Measurements from ENCODE around the gene DGKH.

Gene DGKH

GRCh38 chr13:42164557-42165125, 116.2 kb downstream of the DGKH start:
- TF ChIP-seq ZNF274 (IDR thresholded peaks at IDR 0.05; ENCODE audit: low read depth, low read length): no peak
- H3K4me3 ChIP-seq (ENCODE audit: low read length): no peak overlapping the region

GRCh38 chr13:42168496-42168895, 120.0 kb downstream of the DGKH start:
- no peak overlapping the region for H3K4me3 ChIP-seq (ENCODE audit: low read length)
- TF ChIP-seq ZNF274 (IDR thresholded peaks at IDR 0.05; ENCODE audit: low read depth, low read length): no peak

GRCh38 chr13:42170029-42170428, 121.6 kb downstream of the DGKH start:
- no peak overlapping the region for H3K4me3 ChIP-seq (ENCODE audit: low read length)
- TF ChIP-seq ZNF274 (IDR thresholded peaks at IDR 0.05; ENCODE audit: low read depth, low read length): no peak

- H3K4me3 ChIP-seq (ENCODE audit: low read length): no peak overlapping the region
- TF ChIP-seq ZNF274 (IDR thresholded peaks at IDR 0.05; ENCODE audit: low read depth, low read length): no peak
Observed at GRCh38 chr13:42173789-42174343, 125.4 kb downstream of the DGKH start.

DNA sequence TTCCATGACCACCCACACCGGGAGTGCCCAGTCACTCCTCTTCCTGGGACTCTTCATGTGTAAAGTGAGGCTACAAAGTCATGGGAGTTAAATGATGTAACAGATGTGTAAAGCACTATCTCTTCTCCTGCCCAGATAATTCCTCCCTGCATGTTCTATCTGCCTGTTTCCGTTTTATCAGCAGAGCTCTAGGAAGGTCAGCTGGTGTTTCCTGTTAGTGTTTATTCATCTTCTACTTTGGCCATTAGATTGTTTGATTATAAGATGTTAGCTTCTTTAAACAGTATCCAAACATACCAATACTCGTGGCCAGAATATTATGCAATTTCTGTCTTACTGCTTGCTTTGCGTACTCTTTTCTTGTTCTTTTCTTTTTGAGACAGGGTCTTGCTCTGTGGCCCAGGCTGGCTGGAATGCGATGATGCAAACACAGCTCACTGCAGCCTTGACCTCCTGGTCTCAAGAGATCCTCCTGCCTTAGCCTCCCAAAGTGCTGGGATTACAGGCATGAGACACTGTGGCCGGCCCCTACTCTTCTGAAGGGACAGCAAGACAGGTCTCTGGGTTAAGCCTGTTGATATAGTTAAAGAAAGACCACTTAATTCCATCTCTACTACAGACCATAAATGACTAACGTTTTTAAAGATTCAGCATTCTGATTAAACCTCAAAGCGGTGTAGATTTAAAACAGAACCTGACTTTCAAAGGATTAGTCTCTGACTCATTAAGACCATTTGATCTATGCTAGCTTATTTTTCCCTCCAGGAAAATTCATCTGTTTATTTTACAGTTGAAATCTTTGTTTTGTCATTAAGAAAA, 126.1 kb downstream of the DGKH start:
- TF ChIP-seq ZNF274 (IDR thresholded peaks at IDR 0.05; ENCODE audit: low read depth, low read length): no peak
- H3K4me3 ChIP-seq (ENCODE audit: low read length): no peak overlapping the region

DNA sequence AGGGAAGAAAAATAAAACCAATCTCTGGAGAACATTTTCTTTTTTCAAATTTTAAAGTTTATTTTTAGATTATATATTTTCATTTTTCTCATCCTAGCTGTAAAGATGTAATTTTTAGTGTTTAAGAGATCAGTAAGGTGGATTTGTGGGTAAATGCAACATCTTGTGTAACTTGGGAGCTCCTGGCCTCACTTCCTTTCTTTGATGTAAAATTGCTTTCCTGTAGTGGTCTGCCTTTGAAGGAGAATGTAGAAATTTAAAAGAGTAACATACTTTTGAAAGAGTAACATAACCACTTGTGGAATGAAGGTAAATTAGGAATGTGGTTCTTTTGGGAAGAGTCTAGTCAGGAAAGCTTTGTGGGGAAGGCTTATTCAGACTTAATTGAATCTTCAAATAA, 127.8 kb downstream of the DGKH start:
- H3K4me3 ChIP-seq (ENCODE audit: low read length): no peak overlapping the region
- no peak for TF ChIP-seq ZNF274 (IDR thresholded peaks at IDR 0.05; ENCODE audit: low read depth, low read length)

DNA sequence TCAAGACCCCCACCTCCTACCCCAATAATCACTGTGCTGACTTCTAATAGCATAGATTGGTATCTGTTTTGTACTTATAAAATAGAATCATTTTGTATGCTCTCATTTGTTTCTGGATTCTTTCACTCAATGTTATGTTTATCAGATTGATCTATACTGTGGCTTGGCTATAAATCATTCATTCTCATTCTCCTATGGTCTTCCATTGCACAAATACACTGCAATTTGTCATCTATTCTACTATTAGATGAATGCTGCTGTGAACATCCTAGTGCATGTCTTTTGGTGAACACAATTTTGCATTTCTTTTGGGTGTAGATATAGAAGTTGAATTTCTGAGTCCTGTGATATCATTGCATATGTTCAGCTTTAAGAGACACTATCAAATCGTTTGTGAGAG, 128.7 kb downstream of the DGKH start:
- TF ChIP-seq ZNF274 (IDR thresholded peaks at IDR 0.05; ENCODE audit: low read depth, low read length): no peak
- no peak overlapping the region for H3K4me3 ChIP-seq (ENCODE audit: low read length)

DNA sequence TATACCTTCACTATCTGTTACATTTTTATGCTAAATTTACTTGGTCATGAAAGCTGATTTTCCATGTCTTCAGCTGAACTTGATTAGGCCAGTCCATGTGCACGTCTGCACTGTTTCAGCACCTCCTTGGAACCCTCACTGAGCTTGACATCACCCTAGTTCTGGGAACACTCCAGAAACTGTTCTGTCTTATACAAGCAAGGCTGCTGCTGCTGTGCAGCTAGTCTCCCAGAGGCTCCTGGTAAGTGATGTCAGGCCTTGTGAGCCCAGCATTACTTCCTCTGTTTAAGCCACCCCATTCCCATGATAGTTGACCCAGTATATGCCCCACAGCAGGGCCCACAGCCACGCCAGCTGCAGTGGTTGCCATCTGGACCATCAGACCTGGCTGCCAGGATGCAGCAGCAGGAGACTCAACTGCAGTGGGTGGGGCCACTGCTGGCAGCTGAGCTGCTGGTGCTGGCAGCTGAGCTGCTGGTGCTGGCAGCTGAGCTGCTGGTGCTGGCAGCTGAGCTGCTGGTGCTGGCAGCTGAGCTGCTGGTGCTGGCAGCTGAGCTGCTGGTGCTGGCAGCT, 133.0 kb downstream of the DGKH start:
- H3K4me3 ChIP-seq (ENCODE audit: low read length): no peak overlapping the region

DNA sequence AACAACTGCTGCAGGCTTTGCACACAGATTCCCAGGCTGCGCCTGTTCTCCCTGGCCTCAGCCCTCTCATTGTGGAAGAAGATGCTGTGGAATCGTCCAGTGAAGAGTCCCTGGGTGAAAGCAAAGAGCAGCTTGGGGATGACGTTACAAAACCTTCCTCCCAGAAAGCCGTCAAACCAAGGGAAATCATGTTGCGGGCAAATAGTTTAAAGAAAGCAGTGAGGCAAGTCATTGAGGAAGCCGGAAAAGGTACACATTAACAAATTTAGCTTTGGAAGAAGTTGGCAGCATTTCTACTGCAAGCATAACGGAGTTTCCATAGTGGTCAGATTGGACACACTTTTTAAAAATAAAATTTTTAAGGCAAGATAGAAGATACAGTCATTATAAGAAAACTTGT, 140.6 kb downstream of the DGKH start:
- TF ChIP-seq ZNF274 (IDR thresholded peaks at IDR 0.05; ENCODE audit: low read depth, low read length): no peak

More for the DNA sequence above, 133.0 kb downstream of the DGKH start:
- TF ChIP-seq ZNF274 (IDR thresholded peaks at IDR 0.05; ENCODE audit: low read depth, low read length): no peak

DNA sequence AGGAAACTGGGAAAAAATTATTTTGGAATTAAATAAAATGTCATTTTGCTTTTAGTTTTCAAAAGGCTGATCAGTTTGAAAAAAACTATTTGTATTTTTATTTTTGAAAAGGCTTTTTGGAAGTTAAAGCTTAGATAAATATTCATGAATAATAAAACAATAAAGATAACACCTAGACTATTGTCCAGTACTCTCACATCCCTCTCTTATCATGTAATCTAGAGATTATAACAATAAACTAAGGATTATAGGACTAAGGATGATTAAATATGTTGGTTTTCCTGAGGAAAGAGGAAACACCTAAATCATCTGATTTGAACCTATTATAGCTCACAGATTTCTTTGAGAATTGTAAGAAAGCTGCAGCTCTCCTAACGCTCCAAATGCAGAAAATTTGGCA, 142.1 kb downstream of the DGKH start:
- H3K4me3 ChIP-seq (ENCODE audit: low read length): no peak overlapping the region
- no peak for TF ChIP-seq ZNF274 (IDR thresholded peaks at IDR 0.05; ENCODE audit: low read depth, low read length)

More for the DNA sequence above, 140.6 kb downstream of the DGKH start:
- no peak overlapping the region for H3K4me3 ChIP-seq (ENCODE audit: low read length)

- no peak for TF ChIP-seq ZNF274 (IDR thresholded peaks at IDR 0.05; ENCODE audit: low read depth, low read length)
- H3K4me3 ChIP-seq (ENCODE audit: low read length): no peak overlapping the region
Observed at GRCh38 chr13:42211704-42212464, 163.4 kb downstream of the DGKH start.

DNA sequence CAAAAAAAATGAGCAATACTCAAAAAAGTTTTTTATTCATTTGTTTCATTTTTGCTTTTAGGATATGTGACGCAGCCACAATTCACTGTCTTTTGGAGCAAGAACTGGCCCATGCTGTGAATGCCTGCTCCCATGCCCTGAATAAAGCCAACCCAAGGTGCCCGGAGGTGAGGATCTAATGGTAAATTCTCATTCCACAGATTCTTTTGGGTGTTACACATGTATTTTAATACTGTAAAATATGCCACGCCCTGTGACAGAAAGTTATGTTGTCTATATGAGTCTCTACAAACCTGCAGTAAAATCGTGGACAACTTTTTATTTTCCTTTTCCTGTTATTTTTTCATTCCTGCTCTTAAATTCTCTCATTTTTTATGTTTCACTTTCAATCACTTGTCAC, 166.0 kb downstream of the DGKH start:
- no peak overlapping the region for H3K4me3 ChIP-seq (ENCODE audit: low read length)
- TF ChIP-seq ZNF274 (IDR thresholded peaks at IDR 0.05; ENCODE audit: low read depth, low read length): no peak

- no peak for TF ChIP-seq ZNF274 (IDR thresholded peaks at IDR 0.05; ENCODE audit: low read depth, low read length)
- no peak overlapping the region for H3K4me3 ChIP-seq (ENCODE audit: low read length)
Observed at GRCh38 chr13:42215578-42216421, 167.4 kb downstream of the DGKH start.

All from GM08714 (cell line).